H1 (cell line): ENCODE measurements around the gene FITM1. TPM values are rescaled to one million over a fixed set of nuclear protein-coding genes. Genes with fewer than 3 reads are reported as not detected.
A peak's percentile ranks its signal among the peaks of the same experiment; 100 is the strongest.

ENCODE experiments used
- ASH2L ChIP-seq: fragments of 200-600, 300-600 bp; sonication (generic); IDR thresholded peaks from one replicate; pipeline ENCODE4 v1.7.1; 2017; ENCODE audit warnings: low read length
- ATF3 ChIP-seq: IDR thresholded peaks from 2 replicates; pipeline ENCODE4 v1.6.1; 2011; ENCODE audit warnings: low read depth, mild to moderate bottlenecking, low read length; ENCODE audit not compliant: insufficient read depth
- CBX8 ChIP-seq: fragments of 300-800, 300-1000 bp; sonication (generic); IDR thresholded peaks from 2 replicates; pipeline ENCODE4 v1.7.1; 2016; ENCODE audit warnings: low read depth, low read length, borderline replicate concordance
- CEBPB ChIP-seq: IDR thresholded peaks from 2 replicates; pipeline ENCODE4 v1.6.1; 2012; ENCODE audit warnings: low read depth, low read length
- CHD1 ChIP-seq: IDR thresholded peaks from 2 replicates; pipeline ENCODE4 v1.6.1; 2012; ENCODE audit warnings: low read depth, low read length, improper control_type of control experiment
- CREB1 ChIP-seq: IDR thresholded peaks from 2 replicates; pipeline ENCODE4 v1.6.1; 2012; ENCODE audit warnings: inconsistent platforms
- EP300 ChIP-seq, 2 experiments: IDR thresholded peaks; 1 replicate in 1 of 2; 2 replicates in 1 of 2; pipeline ENCODE4 v1.6.1; 2011 to 2012; ENCODE audit warnings: low read depth in 2 of 2, low read length in 2 of 2, mild to moderate bottlenecking in 2 of 2, borderline replicate concordance in 1 of 2, inconsistent platforms in 1 of 2, moderate library complexity in 1 of 2
- FOSL1 ChIP-seq: IDR thresholded peaks from 2 replicates; pipeline ENCODE4 v1.6.1; 2011; ENCODE audit warnings: mild to moderate bottlenecking, low read depth, low read length, moderate library complexity; ENCODE audit not compliant: insufficient read depth
- GABPA ChIP-seq: IDR thresholded peaks from 2 replicates; pipeline ENCODE4 v1.6.1; 2011; ENCODE audit warnings: mild to moderate bottlenecking, low read length, moderate library complexity, borderline replicate concordance; ENCODE audit not compliant: insufficient read depth
- HDAC2 ChIP-seq, 2 experiments: fragments of 300-600 bp in 1 of 2; sonication (generic) in 1 of 2; IDR thresholded peaks; 2 replicates each; pipeline ENCODE4 v1.6.1; 2011 to 2012; ENCODE audit warnings: low read depth in 2 of 2, low read length in 2 of 2, mild to moderate bottlenecking in 2 of 2, moderate library complexity in 2 of 2, borderline replicate concordance in 1 of 2, inconsistent platforms in 1 of 2
- JUN ChIP-seq: IDR thresholded peaks from 2 replicates; pipeline ENCODE4 v1.6.1; 2011; ENCODE audit warnings: low read depth, mild to moderate bottlenecking, improper control_type of control experiment, low read length
- JUND ChIP-seq: IDR thresholded peaks from 2 replicates; pipeline ENCODE4 v1.6.1; 2011; ENCODE audit warnings: mild to moderate bottlenecking, improper control_type of control experiment, low read length
- KDM1A ChIP-seq: fragments of 200-600, 300-600 bp; sonication (generic); IDR thresholded peaks from 2 replicates; pipeline ENCODE4 v1.7.1; 2016; ENCODE audit warnings: mild to moderate bottlenecking, low read length, borderline replicate concordance
- KDM5A ChIP-seq: fragments of 200-600 bp; IDR thresholded peaks from 2 replicates; pipeline ENCODE4 v1.7.1; 2012; ENCODE audit warnings: mild to moderate bottlenecking, low read length, inconsistent platforms, mixed read lengths
- POLR2A ChIP-seq, 2 experiments: IDR thresholded peaks; 1 replicate in 1 of 2; 2 replicates in 1 of 2; pipeline ENCODE4 v1.6.1; 2011; ENCODE audit warnings: low read depth in 2 of 2, low read length in 2 of 2, mild to moderate bottlenecking in 2 of 2; ENCODE audit errors: control extremely low read depth in 1 of 2
- POLR2AphosphoS5 ChIP-seq: IDR thresholded peaks from 2 replicates; pipeline ENCODE4 v1.6.1; 2011; ENCODE audit warnings: low read depth, low read length
- SIRT6 ChIP-seq: IDR thresholded peaks from one replicate; pipeline ENCODE4 v1.7.1; 2012; ENCODE audit warnings: low read length, inconsistent platforms
- SIX5 ChIP-seq: IDR thresholded peaks from 2 replicates; pipeline ENCODE4 v1.6.1; 2011; ENCODE audit warnings: mild to moderate bottlenecking, low read depth, low read length
- SP4 ChIP-seq: IDR thresholded peaks from 2 replicates; pipeline ENCODE4 v1.6.1; 2012; ENCODE audit warnings: low read length, inconsistent platforms
- TAF1 ChIP-seq: IDR thresholded peaks from 2 replicates; pipeline ENCODE4 v1.6.1; 2011; ENCODE audit warnings: mild to moderate bottlenecking, low read depth, low read length
- YY1 ChIP-seq: IDR thresholded peaks from 2 replicates; pipeline ENCODE4 v1.6.1; 2011; ENCODE audit warnings: low read depth, mild to moderate bottlenecking, low read length
- polyA plus RNA-seq, 7 experiments: library from polyadenylated mRNA; depleted of rRNA in 3 of 7; stranded (reverse) in 5 of 7; unstranded in 2 of 7; fragments of >200 nt in 5 of 7; fragments of 200-250 nt in 2 of 7; gene quantifications; 1 replicate in 5 of 7; 2 replicates in 1 of 7; 4 replicates in 1 of 7; pipeline versions ENCODE4 v1.2.1 to v1.2.3, GENCODE V29; 2011 to 2013; ENCODE audit warnings: missing spikeins in 2 of 7, mixed read lengths in 2 of 7
- total RNA-seq: library from RNA; stranded (reverse); fragmentation: NEBNext Ultra II Directional; extraction: Animal tissue kit (Norgen Biotek cat#: 25700); gene quantifications from 2 replicates; pipeline ENCODE4 v1.2.1, GENCODE V29; 2021
- TF ChIP-seq, protein P1 (sequence below): IDR thresholded peaks from 2 replicates; pipeline ENCODE4 v1.6.1; 2011; ENCODE audit warnings: low read length, improper control_type of control experiment
- TF ChIP-seq, protein P2 (sequence below): IDR thresholded peaks from 2 replicates; pipeline ENCODE4 v1.6.1; 2012; ENCODE audit warnings: inconsistent platforms

The FITM1 gene
- total and polyA plus RNA-seq, 2 of the 8 experiments (the other 6 are each of a cell fraction or from before 2014, with no cell fraction given) = 0.53 to 0.76 TPM

DNA sequence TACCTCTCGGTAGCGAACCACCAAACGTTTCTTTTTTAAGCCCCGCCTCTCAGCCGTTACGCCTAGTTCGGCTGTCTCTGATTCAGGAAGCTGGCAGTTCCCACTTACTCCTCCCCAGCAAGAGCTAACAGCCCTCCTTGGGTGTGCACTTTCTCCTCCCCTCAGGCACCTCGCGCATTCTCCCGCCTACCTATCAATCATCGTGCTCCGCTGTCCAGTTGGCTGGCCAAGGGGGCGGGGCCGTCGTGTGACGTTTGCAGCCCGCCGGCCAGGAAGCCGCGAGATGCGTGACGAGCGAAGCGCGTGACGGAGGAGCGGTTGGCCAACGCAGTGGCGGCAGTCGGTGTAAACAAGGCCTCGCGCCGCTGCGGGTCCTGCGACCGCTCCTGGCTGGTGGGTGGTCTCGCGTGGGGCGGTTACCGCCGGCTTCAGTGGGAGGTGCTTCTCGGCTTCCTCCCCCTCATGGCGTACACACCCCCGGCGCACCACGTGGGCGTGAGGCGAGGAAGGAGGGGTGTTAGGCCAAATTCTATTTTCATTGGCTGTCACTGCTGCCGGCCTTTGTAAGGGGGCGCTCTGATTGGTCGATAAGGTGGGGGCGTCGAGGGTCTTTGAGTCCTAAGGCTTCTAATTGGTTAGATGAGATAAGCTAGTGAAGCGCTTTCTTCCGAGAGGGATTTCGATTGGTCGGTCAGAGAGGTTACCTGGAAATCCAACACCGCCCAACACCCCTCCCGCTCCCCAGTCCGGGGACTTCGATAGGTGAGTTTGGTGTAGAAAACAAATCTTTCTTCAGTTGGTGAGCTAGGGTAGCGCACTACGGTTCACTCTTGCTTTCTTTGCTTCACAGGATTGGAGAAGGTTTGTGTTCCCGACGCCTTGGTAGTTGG, 15.7 kb upstream of the FITM1 start, which contains the start of the genes DCAF11 and NRL (continued):
- TF ChIP-seq, protein P1, sequence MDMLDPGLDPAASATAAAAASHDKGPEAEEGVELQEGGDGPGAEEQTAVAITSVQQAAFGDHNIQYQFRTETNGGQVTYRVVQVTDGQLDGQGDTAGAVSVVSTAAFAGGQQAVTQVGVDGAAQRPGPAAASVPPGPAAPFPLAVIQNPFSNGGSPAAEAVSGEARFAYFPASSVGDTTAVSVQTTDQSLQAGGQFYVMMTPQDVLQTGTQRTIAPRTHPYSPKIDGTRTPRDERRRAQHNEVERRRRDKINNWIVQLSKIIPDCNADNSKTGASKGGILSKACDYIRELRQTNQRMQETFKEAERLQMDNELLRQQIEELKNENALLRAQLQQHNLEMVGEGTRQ = peak; percentile 81
- TF ChIP-seq SP4 (peak; percentile 84), GABPA (no peak), TAF1 (peak; percentile 73), CBX8 (no peak), POLR2A (IDR thresholded peaks at IDR 0.05; ENCODE audit: control extremely low read depth in 1 of 2, low read depth in 2 of 2, low read length in 2 of 2) (peak; percentile 45 to 75), HDAC2 (IDR thresholded peaks at IDR 0.05; ENCODE audit: borderline replicate concordance in 1 of 2, low read depth in 2 of 2, low read length in 2 of 2) (peak; percentile 48 to 86; a peak in 2 of 4 replicates), POLR2AphosphoS5 (peak; percentile 69), ATF3 (no peak), ASH2L (peak; percentile 39), YY1 (0 out of 2 replicates have a peak, but pooled peaks have one; percentile 20), CHD1 (no peak), JUN (no peak), CREB1 (peak; percentile 94), KDM5A (no peak), FOSL1 (no peak), CEBPB (0 out of 2 replicates have a peak, but pooled peaks have one; percentile 13), KDM1A (no peak), SIRT6 (no peak), SIX5 (no peak), EP300 (IDR thresholded peaks at IDR 0.05; ENCODE audit: borderline replicate concordance in 1 of 2, low read depth in 2 of 2, low read length in 2 of 2) (no peak), JUND (no peak)
- TF ChIP-seq, protein P2, sequence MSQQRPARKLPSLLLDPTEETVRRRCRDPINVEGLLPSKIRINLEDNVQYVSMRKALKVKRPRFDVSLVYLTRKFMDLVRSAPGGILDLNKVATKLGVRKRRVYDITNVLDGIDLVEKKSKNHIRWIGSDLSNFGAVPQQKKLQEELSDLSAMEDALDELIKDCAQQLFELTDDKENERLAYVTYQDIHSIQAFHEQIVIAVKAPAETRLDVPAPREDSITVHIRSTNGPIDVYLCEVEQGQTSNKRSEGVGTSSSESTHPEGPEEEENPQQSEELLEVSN = peak; percentile 77
